T-helper 2 cell treated with Interferon-gamma antibody and Interleukin-4, amounts not matched to agents 100 ng/mL and 5 ng/mL, for 36 hours (primary cell): ENCODE data around the gene ZCCHC24. TPM values are rescaled to one million over a fixed set of nuclear protein-coding genes. Genes with fewer than 3 reads are reported as not detected.
"Not testable (repeated sequence)": the region's sequence is repeated elsewhere in the genome, so short reads cannot be mapped to it uniquely, and the experiment has no call there.

Source experiments
- intact Hi-C: fragments of 100-400 bp; cut with micrococcal nuclease; formaldehyde crosslinking; loops from one replicate; pipeline ENCODE4 v1.15.1; 2023
- total RNA-seq: library from RNA; stranded (reverse); gene quantifications from 2 replicates; pipeline ENCODE4 v1.2.3, GENCODE V29; 2022

ZCCHC24 gene
- total RNA-seq, 1 donor from 2014 or later = 1.2 TPM

DNA sequence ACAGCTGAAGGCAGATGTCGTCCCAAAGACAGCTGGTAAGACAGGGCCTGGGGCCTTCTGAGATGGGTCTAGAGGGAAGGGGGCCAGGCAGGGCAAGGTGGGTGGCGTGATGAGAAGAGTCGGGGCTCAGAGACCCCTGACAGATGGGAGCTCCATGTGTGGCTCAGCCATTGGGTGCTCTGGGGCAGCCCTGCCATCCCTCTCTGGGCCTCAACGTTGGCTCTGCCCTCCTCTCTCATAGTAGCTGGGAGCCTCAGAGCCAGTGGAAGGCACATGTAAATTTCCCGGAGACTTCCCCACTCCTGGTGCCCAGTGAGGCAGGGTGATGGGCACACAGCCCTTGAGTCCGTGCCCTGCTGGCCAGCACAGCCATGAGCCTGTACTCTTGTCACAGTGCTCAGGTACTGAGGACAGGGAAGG lies 96.3 kb downstream of the ZCCHC24 start:
- intact Hi-C loops = loop anchor here (2.0 to 10.0 kb wide), 3 partner anchors 284 to 1314 kb away; partner anchors contain the start of genes ANXA11, RPS24 and ZMIZ1

DNA sequence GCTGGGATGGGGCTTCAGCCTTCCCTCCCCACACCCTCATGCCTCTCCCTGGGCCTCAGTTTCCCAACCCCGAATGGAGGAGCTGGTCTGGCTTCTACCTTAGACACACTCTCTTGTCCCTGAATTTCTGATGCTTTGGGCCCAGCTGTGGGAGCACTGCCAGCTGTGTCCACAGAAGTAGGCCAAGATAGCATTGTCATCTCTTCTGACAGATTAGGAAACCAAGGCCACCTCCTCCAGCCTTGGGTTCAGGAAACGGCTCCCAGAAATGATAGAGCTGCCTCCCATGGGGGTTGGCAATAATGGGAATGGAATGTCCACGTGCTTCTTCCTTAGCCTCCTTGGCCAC lies 96.8 kb downstream of the ZCCHC24 start:
- intact Hi-C loops = loop anchor here (2.0 to 10.0 kb wide), 3 partner anchors 284 to 1314 kb away; partner anchors contain the start of genes ANXA11, RPS24 and ZMIZ1

DNA sequence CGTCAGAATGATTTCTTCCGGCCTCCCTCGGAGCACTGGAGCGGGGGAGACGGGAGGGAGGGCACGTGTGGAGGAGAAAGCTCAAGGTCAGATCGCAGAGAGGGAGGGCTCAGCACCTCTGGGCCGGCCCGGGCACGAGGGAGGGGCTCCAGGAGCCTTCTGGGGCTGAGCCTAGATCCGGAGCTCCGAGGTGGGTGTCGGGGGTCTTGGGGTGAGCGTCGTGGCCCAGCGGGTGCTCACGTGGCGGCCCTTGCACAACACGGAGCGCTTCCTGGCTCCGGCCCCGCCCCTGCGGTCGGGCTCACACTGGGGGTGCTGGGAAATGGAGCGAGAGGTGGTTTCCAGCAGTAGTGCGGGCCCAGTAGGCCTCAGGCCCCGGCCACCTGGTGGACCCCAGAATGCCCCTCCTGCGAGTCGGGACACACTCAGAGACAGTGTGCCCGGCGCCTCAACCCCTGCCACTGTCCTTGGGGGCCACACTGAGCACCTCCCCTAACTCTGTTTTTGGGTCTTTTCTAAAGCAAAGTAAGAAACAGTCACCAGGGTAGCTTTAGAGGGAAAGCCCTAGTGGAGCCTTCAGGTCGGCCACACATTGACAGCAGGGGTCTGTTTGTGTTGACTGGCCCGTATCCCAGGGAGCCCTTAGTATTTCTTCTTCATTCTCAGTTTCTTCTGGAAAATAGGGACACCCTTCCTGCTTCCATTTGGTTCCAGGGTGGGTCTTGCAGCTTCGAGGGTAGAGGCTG lies 97.4 kb downstream of the ZCCHC24 start:
- intact Hi-C loops = loop anchor here (1.0 to 10.0 kb wide), 10 partner anchors 17 to 1313 kb away; partner anchors contain the start of genes ANXA11, RPS24, TMEM254 and ZCCHC24

DNA sequence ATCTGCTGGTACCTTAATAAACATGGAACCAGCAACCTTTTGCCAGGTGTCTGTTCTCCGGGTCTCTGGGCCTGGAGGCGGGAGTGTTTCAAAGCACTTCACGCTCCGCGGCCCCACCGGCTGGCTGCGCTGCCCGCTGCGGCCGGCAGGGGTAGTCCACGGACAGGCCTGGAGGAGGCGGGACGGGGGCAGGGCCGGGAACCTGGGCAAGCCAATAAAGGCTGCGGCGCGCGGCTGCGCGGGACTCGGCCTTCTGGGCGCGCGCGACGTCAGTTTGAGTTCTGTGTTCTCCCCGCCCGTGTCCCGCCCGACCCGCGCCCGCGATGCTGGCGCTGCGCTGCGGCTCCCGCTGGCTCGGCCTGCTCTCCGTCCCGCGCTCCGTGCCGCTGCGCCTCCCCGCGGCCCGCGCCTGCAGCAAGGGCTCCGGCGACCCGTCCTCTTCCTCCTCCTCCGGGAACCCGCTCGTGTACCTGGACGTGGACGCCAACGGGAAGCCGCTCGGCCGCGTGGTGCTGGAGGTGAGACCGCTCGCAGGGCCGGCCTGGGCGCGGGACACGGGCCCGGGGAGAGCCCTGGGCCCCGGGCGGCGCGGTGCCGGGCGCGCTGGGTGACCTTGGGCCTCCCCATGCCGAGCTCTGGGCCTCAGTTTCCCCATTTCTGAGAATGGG lies 98.1 kb downstream of the ZCCHC24 start, which contains the start of gene PPIF:
Gene PPIF (plus strand): TSS at position 244 of the 668 bp plus-strand sequence. CDS start 80 bp downstream, at position 324.
- intact Hi-C loops = loop anchor here (1.0 to 10.0 kb wide), 9 partner anchors 16 to 1313 kb away; partner anchors contain the start of genes RPS24, TMEM254, ZCCHC24 and ZMIZ1

DNA sequence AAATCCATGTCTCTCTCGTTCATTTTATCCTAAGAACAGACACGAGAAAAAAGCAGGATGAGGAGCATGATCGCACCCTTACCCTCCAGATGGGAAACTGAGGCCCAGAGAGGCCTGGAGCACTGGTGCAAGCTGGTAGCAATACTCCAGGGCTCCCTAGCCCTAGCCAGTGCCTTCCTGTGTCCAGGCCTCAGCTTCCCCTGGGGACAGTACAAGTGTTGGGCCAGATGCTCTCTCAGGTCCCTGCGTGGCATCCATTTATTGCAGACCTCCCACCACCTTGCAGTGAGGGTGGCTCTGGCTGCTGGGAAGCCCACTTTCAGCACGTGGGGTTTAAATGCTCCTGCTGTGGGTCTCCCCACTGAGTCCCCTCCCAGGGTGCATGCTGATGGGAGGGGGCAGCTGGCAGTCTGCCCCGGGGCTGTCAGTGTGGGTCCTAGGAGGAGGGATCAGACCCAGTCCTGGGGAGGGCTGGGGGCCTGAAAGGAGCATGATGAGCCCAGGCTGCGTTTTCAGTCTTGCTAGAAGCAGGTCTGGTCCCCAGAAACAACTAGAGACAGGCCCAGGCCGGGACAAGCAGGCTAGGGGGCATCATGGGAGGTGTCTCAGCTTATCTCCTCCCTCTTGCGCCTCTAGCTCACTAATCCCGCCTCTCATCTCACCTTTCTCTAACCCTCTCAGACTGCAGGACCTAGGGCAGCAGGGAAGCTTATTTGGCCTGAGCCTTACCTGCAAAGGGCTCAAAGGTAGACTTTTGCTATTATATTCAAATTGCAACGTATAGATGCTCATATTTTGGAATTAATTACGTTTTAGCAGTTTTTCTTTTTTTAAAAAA lies 98.8 kb downstream of the ZCCHC24 start:
- intact Hi-C loops = loop anchor here (1.0 to 10.0 kb wide), 9 partner anchors 15 to 1312 kb away; partner anchors contain the start of genes RPS24, TMEM254, ZCCHC24 and ZMIZ1

DNA sequence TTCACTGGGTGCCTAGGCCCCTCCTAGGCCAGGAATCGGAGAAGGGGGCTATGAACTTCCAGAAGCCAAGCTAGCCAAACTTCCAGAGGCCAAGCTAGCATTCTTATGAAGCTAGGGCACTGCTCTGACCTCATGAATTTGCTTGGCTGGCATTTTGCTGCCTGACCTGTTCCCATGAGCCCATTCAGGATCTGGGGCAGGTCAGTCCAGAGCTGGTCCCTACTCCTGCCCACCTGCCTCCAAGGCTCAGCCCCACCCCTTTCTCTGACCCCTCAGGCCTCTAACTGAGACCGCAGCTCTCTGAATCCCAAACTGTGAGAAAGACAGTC lies 99.4 kb downstream of the ZCCHC24 start:
- intact Hi-C loops = loop anchor here (2.0 to 10.0 kb wide), 3 partner anchors 281 to 1311 kb away; partner anchors contain the start of genes RPS24, TMEM254 and ZMIZ1

DNA sequence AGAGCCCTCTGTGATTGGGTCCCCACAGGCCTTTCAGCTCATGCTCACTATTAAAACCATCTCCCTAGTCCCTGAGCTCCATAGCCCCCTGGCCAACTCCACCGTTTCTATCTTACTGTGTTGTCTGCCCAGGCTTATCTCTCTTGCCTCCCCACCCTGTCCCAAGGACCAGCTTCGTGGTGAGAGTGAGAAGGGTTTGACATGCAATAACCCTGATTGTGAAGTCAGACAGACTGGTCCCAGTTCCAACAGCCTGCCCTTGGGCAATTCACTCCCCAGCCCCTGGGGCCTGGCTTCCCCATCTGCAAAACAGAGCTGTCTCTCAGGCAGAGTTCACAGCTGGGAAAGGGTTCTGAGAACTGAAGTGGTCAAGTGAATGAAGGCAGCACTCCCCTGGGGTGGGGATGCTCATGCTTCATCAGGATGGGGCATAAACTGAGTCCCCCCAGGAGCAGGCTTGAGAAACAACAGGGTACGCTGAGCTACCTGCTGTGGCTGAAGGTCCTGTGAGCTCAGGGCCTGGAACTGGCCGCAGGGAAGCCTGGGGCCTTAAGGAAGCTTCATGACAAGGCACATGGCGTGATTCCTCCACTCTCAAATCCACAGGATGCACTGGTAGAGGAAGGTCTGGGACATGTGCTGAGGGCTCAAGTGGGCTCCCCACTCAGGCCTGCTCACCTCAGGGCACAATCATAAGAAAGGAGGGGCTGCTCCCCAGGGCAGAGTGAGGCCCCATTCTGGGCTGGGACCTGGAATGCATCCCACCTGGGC lies 100.0 kb downstream of the ZCCHC24 start:
- intact Hi-C loops = loop anchor here (2.0 to 10.0 kb wide), 3 partner anchors 281 to 1311 kb away; partner anchors contain the start of genes RPS24, TMEM254 and ZMIZ1

DNA sequence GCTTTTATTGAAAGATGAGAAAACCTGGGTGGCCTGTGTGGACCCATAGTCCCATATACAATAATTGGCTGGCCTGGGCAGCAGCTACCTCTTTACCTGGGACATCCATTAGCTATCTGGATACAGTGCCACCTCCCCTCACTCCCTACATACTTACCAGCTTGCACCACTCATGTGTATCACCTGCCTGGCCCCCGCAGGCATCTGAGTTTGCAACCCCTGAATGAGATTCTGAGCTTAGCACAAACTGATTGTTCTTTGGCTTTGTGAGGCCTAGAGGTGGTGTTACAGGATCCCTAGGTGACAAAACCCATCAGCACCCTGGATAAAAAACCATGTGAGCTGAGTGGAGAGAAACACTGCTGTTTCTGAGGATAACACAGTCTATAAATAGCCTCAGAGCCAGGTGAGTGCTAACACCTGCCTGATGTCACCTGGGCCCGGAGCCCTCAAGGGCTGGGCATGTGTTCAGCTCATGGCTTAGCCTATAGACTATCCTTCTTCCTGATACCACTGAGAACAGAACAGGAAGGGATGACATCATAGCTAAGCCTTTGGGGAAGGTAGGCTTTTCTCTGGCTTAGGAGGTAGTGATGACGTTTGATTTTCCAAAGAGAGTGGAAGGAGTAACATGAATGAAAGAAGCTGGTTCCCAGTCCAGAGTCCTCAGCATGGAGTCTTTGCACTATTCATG lies 100.8 kb downstream of the ZCCHC24 start:
- intact Hi-C loops = loop anchor here (10.0 kb wide), 2 partner anchors 280 to 1310 kb away; partner anchors contain the start of genes RPS24 and ZMIZ1

DNA sequence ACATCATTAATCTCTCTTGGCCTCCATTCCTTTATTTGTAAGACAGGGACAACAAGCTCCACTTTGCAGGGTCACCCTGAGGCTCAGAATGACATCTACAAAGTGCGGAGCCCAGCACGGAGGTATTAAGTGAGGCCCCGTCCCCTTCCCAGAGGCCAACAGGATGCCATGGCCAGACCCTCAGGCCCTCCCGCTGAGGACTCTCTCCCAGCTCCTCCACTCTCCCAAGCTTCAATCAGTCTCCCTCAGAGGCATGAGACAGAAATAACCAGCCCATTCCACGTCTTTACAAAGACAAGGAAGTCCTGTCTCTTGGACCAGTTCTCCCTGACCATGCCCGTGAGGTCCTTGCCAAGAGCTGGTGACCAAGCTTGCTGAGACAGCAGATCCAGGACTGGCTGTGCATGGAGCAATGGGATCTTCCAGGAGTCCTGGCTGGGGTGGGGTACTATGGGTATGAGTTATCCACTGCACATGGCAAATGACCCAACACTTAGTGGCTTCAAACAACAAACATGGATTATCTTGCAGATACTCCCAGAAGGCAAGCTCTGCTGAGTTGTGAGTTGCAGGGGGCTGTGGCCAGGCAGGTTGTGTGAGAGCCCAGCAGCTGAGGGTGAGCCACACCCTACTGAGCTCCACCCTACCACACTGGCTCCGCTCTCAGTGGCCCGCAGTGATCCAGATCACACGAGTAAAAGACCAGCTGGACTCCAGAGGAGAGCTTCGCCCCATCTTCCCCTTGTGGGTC lies 102.4 kb downstream of the ZCCHC24 start:
- intact Hi-C loops = loop anchor here (10.0 kb wide), 2 partner anchors 278 to 1308 kb away; partner anchors contain the start of genes RPS24 and ZMIZ1

DNA sequence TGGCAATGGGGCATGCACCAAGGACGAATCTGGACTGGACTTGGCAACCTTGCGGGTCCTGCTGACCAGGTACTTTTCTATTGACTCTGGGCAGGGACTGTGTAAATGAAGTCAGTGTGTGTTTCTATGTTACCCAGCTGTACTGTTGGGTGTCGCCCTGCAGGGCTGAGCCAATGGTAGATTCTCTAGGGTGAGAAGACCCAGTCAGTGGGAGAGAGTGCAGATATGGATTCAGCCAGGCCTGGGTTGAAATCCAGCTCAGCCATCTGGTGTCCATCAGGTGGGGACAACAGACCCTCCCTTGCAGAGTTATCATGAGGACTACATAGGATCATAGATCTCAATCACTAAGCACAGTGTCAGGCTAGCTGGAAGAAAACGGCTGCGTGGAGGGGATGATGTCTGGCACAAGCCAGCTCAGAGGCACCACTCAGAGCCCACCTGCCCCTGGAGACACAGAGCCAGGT lies 103.1 kb downstream of the ZCCHC24 start:
- intact Hi-C loops = loop anchor here (10.0 kb wide), 2 partner anchors 278 to 1308 kb away; partner anchors contain the start of genes RPS24 and ZMIZ1

DNA sequence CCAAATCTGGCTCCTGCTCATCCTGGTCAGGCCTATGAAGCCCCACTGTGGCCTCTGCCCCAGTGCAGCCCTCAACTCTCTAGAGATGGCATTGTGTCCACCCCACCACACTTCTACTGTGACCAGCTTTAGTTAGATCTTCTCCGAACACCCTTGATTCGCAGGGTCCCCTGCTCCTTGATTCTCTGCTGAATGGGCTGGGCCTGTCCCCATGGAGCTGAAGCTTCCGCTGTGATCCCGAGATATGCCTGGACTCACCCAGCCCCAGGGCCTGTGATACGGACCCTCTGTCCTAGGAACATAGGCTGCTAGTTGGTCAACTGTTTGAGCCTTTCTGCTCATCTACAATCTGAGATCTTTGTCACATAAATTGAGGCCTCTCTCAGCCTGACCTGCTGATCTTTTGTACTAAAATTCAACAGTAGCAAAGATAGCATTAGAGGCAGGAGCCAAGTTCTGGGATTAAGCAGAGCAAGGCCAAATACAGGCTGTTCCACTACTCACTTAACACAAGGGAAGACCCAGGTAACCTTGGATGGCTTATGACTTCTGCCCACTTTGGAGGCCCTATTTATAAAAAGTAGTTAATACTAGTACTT lies 104.7 kb downstream of the ZCCHC24 start:
- intact Hi-C loops = loop anchor here (10.0 kb wide), 2 partner anchors 276 to 1306 kb away; partner anchors contain the start of genes RPS24 and ZMIZ1

DNA sequence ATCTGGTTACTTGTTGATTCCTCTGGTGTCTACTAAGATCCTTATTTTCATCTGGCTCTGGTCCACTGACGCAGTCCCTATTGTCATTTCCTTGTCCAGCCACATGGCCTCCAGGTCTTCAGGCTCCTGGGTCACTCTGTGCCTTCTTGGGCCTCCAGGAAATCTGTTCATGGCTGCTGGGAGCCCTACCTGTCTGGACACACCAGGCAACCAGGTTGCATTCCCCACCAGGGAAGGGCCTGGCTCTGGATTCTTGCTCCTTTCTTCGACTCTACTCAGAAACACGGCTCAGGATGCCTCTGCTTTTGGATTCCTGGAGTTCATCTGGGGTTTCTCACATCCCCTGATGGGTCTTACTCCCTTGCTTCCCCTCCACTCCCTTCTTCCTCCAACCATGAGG lies 106.2 kb downstream of the ZCCHC24 start:
- intact Hi-C loops = no loop called here

DNA sequence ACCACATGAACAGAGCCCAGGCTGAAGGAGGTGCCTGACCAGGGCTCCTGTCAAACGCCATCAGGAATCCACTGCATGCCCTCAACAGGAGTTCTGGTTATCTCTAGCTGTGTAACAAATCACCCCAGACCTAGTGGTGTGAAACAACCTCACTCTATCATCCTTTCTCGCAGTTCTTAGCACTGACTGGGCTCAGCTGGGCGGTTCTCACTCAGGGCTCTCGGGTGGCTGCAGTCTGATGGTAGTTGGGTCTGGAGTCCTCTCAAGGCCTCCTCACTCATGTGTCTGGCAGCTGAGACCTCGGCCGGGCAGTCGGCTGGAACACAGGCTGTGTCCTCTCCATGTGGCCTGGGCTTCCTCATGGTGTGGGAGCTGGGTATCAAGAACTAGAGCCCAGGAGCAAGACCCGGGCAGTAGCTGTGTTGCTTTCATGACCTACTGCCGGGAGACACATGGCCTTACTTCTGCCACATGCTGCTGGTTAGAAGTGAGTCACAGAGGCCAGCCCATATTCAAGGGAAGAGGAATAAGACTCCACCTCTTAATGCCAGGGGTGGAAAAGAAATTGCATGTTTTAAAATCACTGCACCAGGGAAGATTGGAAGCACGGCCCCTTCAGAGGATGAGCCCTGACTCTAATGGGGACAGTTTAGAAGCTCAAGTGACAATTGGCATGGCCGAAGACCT lies 107.5 kb downstream of the ZCCHC24 start:
- intact Hi-C loops = not testable (repeated sequence)

DNA sequence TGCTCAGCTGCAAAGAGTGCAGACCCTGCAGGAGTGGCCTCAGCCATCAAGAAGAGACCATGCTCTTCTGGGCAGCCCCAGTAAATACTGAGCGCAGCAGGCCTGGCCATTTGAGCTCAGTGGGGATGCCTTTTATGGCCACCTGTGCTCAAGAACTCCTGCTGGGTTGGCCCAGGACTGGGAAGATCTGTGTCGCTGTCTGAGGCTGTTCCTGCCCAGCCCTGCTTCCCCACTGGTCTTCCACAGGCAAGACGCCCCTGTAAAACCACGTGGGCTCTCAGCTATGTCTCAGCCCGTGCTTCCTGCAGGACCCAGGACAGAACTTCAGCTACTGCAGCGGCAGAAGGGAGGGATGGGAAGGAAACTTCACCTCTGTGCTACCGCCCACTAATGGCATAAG lies 108.7 kb downstream of the ZCCHC24 start:
- intact Hi-C loops = no loop called here

DNA sequence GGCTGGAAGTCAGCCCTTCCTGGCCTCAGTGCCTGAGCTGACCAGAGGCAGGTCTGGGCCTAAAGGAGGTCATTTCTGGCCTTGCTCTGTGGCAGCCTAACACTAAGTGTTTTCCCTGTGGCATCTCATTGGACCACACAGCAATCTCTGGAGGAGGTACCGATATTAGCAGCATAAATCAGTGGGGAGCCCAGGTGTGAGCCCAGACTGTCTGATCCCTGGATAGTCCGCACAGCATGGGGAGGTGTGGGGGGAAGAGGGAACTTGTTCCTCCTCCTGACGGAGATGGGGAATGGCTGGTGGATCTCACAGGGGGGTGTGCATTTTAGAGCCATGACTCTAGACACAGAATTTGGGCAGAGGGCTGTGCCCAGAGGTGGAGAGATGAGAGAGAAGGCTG lies 109.1 kb downstream of the ZCCHC24 start:
- intact Hi-C loops = no loop called here

DNA sequence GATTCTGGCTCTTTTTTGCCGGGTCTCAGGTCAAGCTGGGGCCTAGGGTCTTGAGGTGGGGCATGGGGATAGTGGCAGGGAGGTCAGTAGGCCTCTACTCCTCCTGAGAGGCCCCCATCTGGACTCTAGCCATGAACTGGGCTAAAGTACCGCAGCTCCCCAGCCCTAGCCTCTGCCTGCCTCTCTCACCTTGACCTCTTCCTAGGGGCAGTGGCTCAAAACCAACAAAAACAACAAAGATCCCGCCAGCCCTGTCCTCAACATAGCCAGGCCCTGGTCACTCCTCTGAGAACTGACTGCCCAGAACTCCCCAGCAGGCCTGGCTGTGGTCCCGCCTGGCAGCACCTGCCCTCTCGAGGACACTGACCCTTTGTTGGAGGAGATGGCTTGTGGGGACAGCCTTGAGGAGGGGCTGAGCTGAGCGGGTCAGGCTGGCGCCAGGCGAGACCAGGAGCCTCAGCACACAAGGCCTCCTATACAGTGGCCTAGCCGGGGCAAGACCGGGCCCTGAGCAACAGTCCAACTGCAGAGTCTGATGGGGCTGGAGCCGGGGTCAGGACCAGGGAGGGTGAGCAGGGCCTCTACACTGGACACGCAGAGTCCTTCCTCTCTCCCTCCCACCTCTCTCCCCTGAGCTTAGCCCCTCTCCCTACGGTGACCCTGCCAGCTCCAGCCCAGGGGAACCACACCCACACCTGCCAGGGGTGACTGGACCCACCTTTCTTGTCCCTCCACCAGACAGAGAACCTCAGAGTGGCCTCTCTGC lies 109.8 kb downstream of the ZCCHC24 start:
- intact Hi-C loops = no loop called here

DNA sequence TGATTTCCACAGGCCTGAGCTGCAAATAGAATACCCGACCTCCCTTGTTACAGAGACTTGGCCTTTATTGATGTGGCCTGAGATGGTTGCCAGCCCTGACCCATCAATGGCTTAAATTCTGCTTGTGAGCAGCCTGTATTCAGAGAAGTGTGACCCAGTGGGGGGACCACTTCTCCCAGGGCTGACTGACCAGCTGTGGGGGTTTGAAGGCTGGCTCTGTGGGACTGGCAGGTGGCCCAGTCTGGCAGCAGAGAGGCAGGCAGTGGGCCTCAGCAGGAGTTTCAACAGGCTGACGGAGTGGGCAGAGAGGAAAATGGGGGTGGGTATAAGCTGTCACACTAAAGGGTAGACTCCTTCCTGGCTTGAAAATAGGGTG lies 110.3 kb downstream of the ZCCHC24 start:
- intact Hi-C loops = no loop called here
